WERI-Rb-1 (cell line): ENCODE results near the gene KIF13A.

Source experiments
- DNase-seq: peaks from one replicate; pipeline ENCODE4 v3.0.0-alpha.2; 2020
- H3K27ac ChIP-seq: fragments of 250-450 bp; sonication (Bioruptor Pico); 2 replicates; pipeline ENCODE4 v1.5.1; 2020; ENCODE audit warnings: mild to moderate bottlenecking, moderate library complexity
- H3K27me3 ChIP-seq: fragments of 250-450 bp; sonication (Bioruptor Pico); 2 replicates; pipeline ENCODE4 v1.5.1; 2021; ENCODE audit warnings: mild to moderate bottlenecking, low read depth, moderate library complexity; ENCODE audit not compliant: insufficient read depth, severe bottlenecking
- H3K36me3 ChIP-seq: fragments of 250-450 bp; sonication (Bioruptor Pico); 2 replicates; pipeline ENCODE4 v1.5.1; 2020; ENCODE audit warnings: mild to moderate bottlenecking, moderate library complexity
- H3K4me3 ChIP-seq: 2 replicates; pipeline ENCODE4 v1.5.1; 2011; ENCODE audit warnings: low read depth, mild to moderate bottlenecking, control low read depth, low read length
- H3K9me3 ChIP-seq: fragments of 250-450 bp; sonication (Bioruptor Pico); 2 replicates; pipeline ENCODE4 v1.5.1; 2021; ENCODE audit warnings: mild to moderate bottlenecking, moderate library complexity; ENCODE audit not compliant: severe bottlenecking
- TF ChIP-seq, protein P1 (sequence below): IDR thresholded peaks from 2 replicates; pipeline ENCODE4 v1.5.1; 2011; ENCODE audit warnings: low read depth, mild to moderate bottlenecking, control low read depth, inconsistent platforms, low read length

Gene KIF13A

DNA sequence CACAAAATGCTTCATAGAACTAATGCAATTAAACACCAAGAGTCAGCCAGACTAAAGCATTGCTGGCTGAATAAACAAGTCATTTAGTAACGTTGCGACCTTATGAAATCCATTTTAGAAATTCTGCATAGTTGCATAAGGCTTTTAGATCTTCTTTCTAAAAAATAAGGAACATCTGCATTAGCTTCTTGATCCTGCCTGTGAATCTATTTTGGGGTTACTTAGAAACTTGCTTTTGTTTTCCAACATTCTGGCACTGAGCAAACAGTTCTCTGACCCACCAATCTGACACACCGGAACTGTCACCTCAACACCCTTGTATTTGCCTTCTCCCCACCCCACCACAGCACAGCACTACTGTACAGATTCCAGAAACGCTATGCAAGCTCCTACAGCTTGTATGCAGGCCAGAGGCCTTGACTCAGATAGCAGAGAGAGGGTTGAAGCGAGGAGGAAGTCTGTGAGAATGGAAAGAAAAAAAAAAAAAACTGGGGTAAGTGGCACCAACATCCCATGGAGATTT is 55.0 kb downstream of the KIF13A start:
- Histone ChIP-seq H3K9me3 (no peaks in the 10 kb centered on the region), H3K4me3 (no peak overlapping the region), H3K36me3 (no peaks in the 10 kb centered on the region), H3K27ac (no peak overlapping the region), H3K27me3 (no peaks in the 10 kb centered on the region)
- TF ChIP-seq, protein P1, sequence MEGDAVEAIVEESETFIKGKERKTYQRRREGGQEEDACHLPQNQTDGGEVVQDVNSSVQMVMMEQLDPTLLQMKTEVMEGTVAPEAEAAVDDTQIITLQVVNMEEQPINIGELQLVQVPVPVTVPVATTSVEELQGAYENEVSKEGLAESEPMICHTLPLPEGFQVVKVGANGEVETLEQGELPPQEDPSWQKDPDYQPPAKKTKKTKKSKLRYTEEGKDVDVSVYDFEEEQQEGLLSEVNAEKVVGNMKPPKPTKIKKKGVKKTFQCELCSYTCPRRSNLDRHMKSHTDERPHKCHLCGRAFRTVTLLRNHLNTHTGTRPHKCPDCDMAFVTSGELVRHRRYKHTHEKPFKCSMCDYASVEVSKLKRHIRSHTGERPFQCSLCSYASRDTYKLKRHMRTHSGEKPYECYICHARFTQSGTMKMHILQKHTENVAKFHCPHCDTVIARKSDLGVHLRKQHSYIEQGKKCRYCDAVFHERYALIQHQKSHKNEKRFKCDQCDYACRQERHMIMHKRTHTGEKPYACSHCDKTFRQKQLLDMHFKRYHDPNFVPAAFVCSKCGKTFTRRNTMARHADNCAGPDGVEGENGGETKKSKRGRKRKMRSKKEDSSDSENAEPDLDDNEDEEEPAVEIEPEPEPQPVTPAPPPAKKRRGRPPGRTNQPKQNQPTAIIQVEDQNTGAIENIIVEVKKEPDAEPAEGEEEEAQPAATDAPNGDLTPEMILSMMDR: no peak
- no peak for DNase-seq

DNA sequence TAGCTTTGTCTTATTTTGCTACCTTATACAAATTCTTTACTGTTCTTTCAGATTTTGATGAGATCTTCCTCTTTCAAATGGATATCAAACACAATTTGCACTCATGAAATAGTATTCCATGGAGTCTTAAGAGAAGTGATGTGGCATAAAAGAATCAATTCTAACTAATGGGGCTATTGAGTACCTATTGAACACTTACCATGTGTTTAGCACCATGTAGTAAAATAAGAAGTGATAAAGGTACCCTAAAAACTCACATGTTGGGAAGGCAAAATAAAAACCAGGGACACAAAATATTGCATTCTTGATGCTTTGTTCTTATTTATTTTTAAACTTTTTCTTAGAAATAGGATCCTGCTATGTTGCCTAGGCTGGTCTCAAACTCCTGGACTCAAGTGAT is 56.2 kb downstream of the KIF13A start:
- Histone ChIP-seq H3K9me3 (no peaks in the 10 kb centered on the region), H3K4me3 (no peak overlapping the region), H3K27me3 (no peaks in the 10 kb centered on the region), H3K27ac (no peak overlapping the region), H3K36me3 (no peaks in the 10 kb centered on the region)
- TF ChIP-seq, protein P1: no peak
- no peak for DNase-seq

DNA sequence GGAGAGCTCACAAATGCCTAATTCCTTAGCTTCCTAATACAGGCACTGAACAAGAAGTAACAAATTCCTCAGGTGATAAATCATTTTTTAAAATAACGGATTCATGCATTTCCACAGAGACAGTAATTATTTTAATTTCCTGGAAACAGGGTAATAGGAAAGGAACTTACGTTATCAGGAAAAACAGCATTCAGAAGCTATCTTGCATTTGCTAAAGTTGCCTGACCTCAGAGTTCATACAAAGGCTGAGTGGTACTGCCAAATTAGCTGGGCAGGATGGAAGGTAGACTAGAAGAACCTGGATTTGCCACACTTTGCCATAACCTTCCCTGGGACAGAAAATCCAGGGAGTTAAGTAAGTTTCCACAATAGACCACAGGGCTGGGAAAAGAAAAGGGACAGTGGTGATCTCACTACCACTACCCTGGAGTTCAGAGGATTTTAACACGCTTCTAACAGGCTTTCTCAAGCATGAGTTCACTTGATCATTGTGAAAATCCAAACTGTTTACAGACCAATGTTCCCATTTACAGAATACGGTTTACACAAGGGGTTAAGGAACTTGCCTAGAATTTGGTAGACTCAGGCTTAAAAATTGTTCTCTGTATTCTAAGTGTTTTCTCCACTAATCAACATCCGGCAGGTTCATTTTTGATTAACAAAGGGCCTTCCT is 57.0 kb downstream of the KIF13A start:
- no peaks in the 10 kb centered on the region for H3K9me3 ChIP-seq
- no peaks in the 10 kb centered on the region for H3K27me3 ChIP-seq
- no peaks in the 10 kb centered on the region for H3K36me3 ChIP-seq
- no peak overlapping the region for H3K27ac ChIP-seq
- no peak overlapping the region for H3K4me3 ChIP-seq
- TF ChIP-seq, protein P1: no peak
- DNase-seq: no peak

DNA sequence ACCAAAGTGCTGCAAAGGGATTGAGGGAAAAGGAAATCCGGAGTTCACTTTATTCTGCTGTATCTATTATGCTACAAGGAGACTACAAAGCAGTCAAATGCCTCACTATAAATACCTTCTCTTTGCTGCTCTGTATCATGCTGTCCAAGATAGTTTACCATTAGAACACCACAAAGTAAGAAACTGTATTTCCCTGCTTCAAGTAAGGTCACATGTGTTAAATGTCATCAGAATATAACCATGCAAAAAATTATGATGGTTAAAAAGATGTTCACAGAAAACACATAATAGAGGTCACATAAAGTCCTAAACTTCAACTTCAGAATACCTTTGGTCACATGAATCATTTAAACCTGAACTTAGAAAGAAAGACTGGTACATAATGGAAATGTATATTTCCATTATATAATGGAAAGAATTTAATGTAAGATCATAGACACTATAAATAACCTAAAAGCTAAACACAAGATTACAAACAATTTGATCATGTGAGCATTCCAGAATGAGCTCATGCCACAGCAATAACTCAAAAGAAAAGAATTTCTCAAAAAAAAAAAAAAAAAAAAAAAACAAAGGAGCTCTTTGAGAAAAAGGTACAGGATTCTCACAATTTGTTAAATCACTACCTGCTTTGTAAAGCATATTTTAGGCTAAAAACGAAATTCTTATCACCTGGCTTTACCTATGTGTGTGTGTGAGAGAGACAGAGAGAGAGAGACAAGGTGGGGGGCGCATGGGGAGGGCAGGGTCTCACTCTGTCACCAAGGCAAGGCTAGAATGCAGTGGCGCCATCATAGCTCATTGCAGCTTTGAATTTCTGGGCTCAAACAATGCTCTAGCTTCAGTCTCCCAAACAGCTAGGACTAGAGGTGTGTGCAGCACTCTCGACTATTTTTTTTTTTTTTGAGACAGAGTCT is 58.7 kb downstream of the KIF13A start:
- H3K4me3 ChIP-seq: no peak overlapping the region
- TF ChIP-seq, protein P1: no peak
- no peaks in the 10 kb centered on the region for H3K27me3 ChIP-seq
- no peak for DNase-seq
- H3K36me3 ChIP-seq: no peaks in the 10 kb centered on the region
- no peak overlapping the region for H3K27ac ChIP-seq
- no peaks in the 10 kb centered on the region for H3K9me3 ChIP-seq

DNA sequence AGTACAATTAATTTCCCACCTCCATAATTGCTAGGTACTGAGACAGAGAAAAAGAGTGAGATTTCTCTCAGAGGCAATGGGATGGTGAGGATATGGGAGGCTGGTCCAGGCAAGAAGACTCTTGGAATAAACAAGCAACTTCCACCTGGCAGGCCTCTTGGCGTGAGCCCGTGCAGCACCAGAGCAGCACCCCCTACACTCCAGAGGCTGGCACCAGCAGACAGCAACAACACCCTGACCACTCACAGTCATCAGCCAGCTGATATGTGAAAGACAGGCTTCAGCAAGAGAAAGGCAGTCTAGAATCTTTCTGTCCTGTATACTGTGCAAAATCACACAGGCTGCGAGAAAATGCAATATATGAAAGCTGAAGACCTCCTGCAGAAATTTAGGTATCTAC is 59.7 kb downstream of the KIF13A start:
- no peak overlapping the region for H3K27ac ChIP-seq
- no peak overlapping the region for H3K4me3 ChIP-seq
- H3K36me3 ChIP-seq: no peaks in the 10 kb centered on the region
- no peaks in the 10 kb centered on the region for H3K9me3 ChIP-seq
- TF ChIP-seq, protein P1: no peak
- DNase-seq: no peak
- no peaks in the 10 kb centered on the region for H3K27me3 ChIP-seq
